H9 (cell line): ENCODE measurements around the gene MAST4. TPM values are rescaled to one million over a fixed set of nuclear protein-coding genes. Genes with fewer than 3 reads are reported as not detected.

Experiments used
- DNase-seq: peaks from one replicate; pipeline ENCODE4 v3.0.0-alpha.2; 2017
- H2AFZ ChIP-seq: one replicate; pipeline ENCODE4 v1.6.1; 2013; ENCODE audit warnings: mild to moderate bottlenecking, low read length, control low read depth, moderate library complexity
- H2AK5ac ChIP-seq: 2 replicates; pipeline ENCODE4 v1.6.1; 2013; ENCODE audit warnings: low read length, control low read depth, mixed read lengths; ENCODE audit not compliant: insufficient read length
- H2BK120ac ChIP-seq: one replicate; pipeline ENCODE4 v1.6.1; 2013; ENCODE audit warnings: low read depth, mild to moderate bottlenecking, low read length, control low read depth, inconsistent platforms; ENCODE audit not compliant: poor library complexity, severe bottlenecking
- H2BK12ac ChIP-seq: 2 replicates; pipeline ENCODE4 v1.6.1; 2013; ENCODE audit warnings: low read length, control low read depth, mixed read lengths, low read depth; ENCODE audit not compliant: insufficient read length
- H2BK15ac ChIP-seq: 2 replicates; pipeline ENCODE4 v1.6.1; 2013; ENCODE audit warnings: low read depth, low read length, control low read depth
- H2BK20ac ChIP-seq: one replicate; pipeline ENCODE4 v1.6.1; 2013; ENCODE audit warnings: low read depth, mild to moderate bottlenecking, low read length, control low read depth, inconsistent platforms; ENCODE audit not compliant: poor library complexity, severe bottlenecking
- H2BK5ac ChIP-seq: 2 replicates; pipeline ENCODE4 v1.6.1; 2013; ENCODE audit warnings: low read length, control low read depth, mixed read lengths; ENCODE audit not compliant: insufficient read length
- H3K14ac ChIP-seq: 2 replicates; pipeline ENCODE4 v1.6.1; 2013; ENCODE audit warnings: low read length, control low read depth; ENCODE audit not compliant: insufficient read depth
- H3K18ac ChIP-seq: 2 replicates; pipeline ENCODE4 v1.6.1; 2013; ENCODE audit warnings: low read depth, mild to moderate bottlenecking, mixed read lengths, low read length, control low read depth; ENCODE audit not compliant: insufficient read length
- H3K23ac ChIP-seq: 2 replicates; pipeline ENCODE4 v1.6.1; 2013; ENCODE audit warnings: low read length, control low read depth, mixed read lengths, low read depth; ENCODE audit not compliant: insufficient read length
- H3K23me2 ChIP-seq: 2 replicates; pipeline ENCODE4 v1.6.1; 2013; ENCODE audit warnings: low read depth, mild to moderate bottlenecking, mixed read lengths, low read length, control low read depth; ENCODE audit not compliant: insufficient read length, poor library complexity, severe bottlenecking
- H3K27ac ChIP-seq: 2 replicates; pipeline ENCODE4 v1.5.1; 2013; ENCODE audit warnings: low read length, control low read depth, mixed read lengths, low read depth; ENCODE audit not compliant: insufficient read length
- H3K27me3 ChIP-seq: 2 replicates; pipeline ENCODE4 v1.6.1; 2013; ENCODE audit warnings: low read length, control low read depth, inconsistent platforms; ENCODE audit not compliant: insufficient read depth
- H3K4ac ChIP-seq: 2 replicates; pipeline ENCODE4 v1.6.1; 2013; ENCODE audit warnings: low read depth, mild to moderate bottlenecking, control low read depth, inconsistent platforms, low read length, moderate library complexity
- H3K4me1 ChIP-seq: 2 replicates; pipeline ENCODE4 v1.6.1; 2013; ENCODE audit warnings: low read length, control low read depth, inconsistent platforms; ENCODE audit not compliant: insufficient read depth
- H3K4me2 ChIP-seq: 2 replicates; pipeline ENCODE4 v1.6.1; 2013; ENCODE audit warnings: low read length, control low read depth, mixed read lengths; ENCODE audit not compliant: insufficient read length, insufficient read depth
- H3K56ac ChIP-seq: 2 replicates; pipeline ENCODE4 v1.6.1; 2013; ENCODE audit warnings: low read depth, mild to moderate bottlenecking, mixed read lengths, low read length, control low read depth; ENCODE audit not compliant: insufficient read length
- H3K79me1 ChIP-seq: 2 replicates; pipeline ENCODE4 v1.6.1; 2013; ENCODE audit warnings: low read depth, mild to moderate bottlenecking, moderate library complexity, low read length, control low read depth, inconsistent platforms; ENCODE audit not compliant: insufficient read depth, poor library complexity, severe bottlenecking
- H3K79me2 ChIP-seq: 2 replicates; pipeline ENCODE4 v1.6.1; 2013; ENCODE audit warnings: low read length, control low read depth, inconsistent platforms; ENCODE audit not compliant: insufficient read depth
- H3K9ac ChIP-seq: 2 replicates; pipeline ENCODE4 v1.6.1; 2013; ENCODE audit warnings: low read length, control low read depth, mixed read lengths; ENCODE audit not compliant: insufficient read length; ENCODE audit errors: extremely low read depth
- H3K9me3 ChIP-seq: one replicate; pipeline ENCODE4 v1.6.1; 2013; ENCODE audit warnings: low read depth, low read length, inconsistent platforms; ENCODE audit not compliant: control insufficient read depth
- H3T11ph ChIP-seq: one replicate; pipeline ENCODE4 v1.6.1; 2013; ENCODE audit warnings: mild to moderate bottlenecking, low read length, control low read depth, inconsistent platforms
- H4K20me1 ChIP-seq: one replicate; pipeline ENCODE4 v1.6.1; 2013; ENCODE audit not compliant: control insufficient read depth, insufficient read length, insufficient read depth
- H4K5ac ChIP-seq: 2 replicates; pipeline ENCODE4 v1.6.1; 2013; ENCODE audit warnings: low read depth, mild to moderate bottlenecking, mixed read lengths, low read length, control low read depth; ENCODE audit not compliant: insufficient read length
- H4K8ac ChIP-seq: replicated peaks from 2 replicates; pipeline ENCODE4 v1.6.1; 2013; ENCODE audit warnings: low read length, control low read depth, mixed read lengths, low read depth; ENCODE audit not compliant: insufficient read length
- H4K91ac ChIP-seq: 2 replicates; pipeline ENCODE4 v1.6.1; 2013; ENCODE audit warnings: low read depth, mild to moderate bottlenecking, moderate library complexity, mixed read lengths, low read length, control low read depth; ENCODE audit not compliant: insufficient read length
- H3K27ac Mint-ChIP-seq, 3 experiments: 2 replicates in 2 of 3; 3 replicates in 1 of 3; pipeline ENCODE4 v1.8.0; 2020 to 2021; ENCODE audit warnings: mixed read lengths in 3 of 3, mild to moderate bottlenecking in 1 of 3, moderate library complexity in 1 of 3
- H3K27me3 Mint-ChIP-seq: 2 replicates; pipeline ENCODE4 v1.8.0; 2021; ENCODE audit warnings: low read depth, mild to moderate bottlenecking, moderate library complexity, mixed read lengths
- H3K36me3 Mint-ChIP-seq, 3 experiments: 2 replicates in 2 of 3; 3 replicates in 1 of 3; pipeline ENCODE4 v1.8.0; 2020 to 2021; ENCODE audit warnings: low read depth in 3 of 3, mixed read lengths in 3 of 3; ENCODE audit not compliant: insufficient read depth in 1 of 3
- H3K4me1 Mint-ChIP-seq, 2 experiments: 2 replicates each; pipeline ENCODE4 v1.8.0; 2020; ENCODE audit warnings: mixed read lengths in 2 of 2
- H3K4me3 Mint-ChIP-seq, 2 experiments: 2 replicates in 1 of 2; 3 replicates in 1 of 2; pipeline ENCODE4 v1.8.0; 2020 to 2021; ENCODE audit warnings: mild to moderate bottlenecking in 2 of 2, mixed read lengths in 2 of 2, moderate library complexity in 1 of 2
- H3K9me3 Mint-ChIP-seq, 2 experiments: 2 replicates in 1 of 2; 3 replicates in 1 of 2; pipeline ENCODE4 v1.8.0; 2020; ENCODE audit warnings: mild to moderate bottlenecking in 2 of 2, mixed read lengths in 2 of 2, moderate library complexity in 1 of 2
- WGBS: extraction: QIAGEN DNeasy Blood & Tissue Kit; methylation state at CpG from one replicate; pipeline ENCODE4 v1.1.7; 2013; ENCODE audit warnings: missing lambda C conversion rate, low lambda C conversion rate, mixed read lengths; ENCODE audit not compliant: insufficient read length; ENCODE audit errors: extremely low coverage; 5-methylcytosine and 5-hydroxymethylcytosine counted together
- total RNA-seq: library from RNA; stranded (reverse); gene quantifications from 2 replicates; pipeline ENCODE4 v1.2.1, GENCODE V29; 2021
- TF ChIP-seq, protein P1 (sequence below): fragments of 200-600 bp; sonication (generic); conservative IDR thresholded peaks from 3 replicates; pipeline ENCODE4 v1.8.0; 2021; ENCODE audit warnings: antibody characterized with exemption, mild to moderate bottlenecking

The MAST4 gene
- total RNA-seq, 1 experiment from 2014 or later, result 3.7 TPM

DNA sequence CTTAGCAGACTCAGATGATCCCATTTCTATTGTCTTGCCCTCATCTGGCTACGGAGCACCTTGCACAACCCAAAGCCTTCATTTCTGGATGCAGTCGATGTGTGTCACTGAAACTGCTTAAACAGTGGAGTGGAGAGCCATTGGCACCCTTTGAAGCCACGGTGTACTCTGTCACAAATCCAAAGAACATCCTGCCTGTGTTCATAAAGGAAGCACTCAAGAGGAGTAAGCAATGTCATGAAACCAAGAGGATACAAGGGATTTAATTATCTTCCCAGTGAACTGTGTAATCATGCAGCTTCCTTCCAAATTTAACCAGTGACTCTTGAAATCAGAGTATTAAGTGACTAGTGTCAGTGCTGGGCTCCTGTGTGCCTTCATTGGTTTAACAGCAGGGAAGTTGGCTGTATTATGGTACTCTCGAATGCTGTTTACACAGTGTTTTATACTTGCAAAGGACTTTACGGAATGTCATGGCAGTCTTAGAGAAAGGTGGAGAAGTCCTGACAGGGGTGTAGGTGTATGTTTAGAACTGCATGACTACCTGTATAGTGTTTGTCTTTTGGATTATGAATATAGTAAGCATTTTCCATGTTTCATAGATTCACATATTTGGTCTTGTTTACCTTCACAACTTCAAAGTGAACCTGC is 558.5 kb downstream of the MAST4 start:
- TF ChIP-seq, protein P1, sequence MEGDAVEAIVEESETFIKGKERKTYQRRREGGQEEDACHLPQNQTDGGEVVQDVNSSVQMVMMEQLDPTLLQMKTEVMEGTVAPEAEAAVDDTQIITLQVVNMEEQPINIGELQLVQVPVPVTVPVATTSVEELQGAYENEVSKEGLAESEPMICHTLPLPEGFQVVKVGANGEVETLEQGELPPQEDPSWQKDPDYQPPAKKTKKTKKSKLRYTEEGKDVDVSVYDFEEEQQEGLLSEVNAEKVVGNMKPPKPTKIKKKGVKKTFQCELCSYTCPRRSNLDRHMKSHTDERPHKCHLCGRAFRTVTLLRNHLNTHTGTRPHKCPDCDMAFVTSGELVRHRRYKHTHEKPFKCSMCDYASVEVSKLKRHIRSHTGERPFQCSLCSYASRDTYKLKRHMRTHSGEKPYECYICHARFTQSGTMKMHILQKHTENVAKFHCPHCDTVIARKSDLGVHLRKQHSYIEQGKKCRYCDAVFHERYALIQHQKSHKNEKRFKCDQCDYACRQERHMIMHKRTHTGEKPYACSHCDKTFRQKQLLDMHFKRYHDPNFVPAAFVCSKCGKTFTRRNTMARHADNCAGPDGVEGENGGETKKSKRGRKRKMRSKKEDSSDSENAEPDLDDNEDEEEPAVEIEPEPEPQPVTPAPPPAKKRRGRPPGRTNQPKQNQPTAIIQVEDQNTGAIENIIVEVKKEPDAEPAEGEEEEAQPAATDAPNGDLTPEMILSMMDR, result no peak
- H3K4me1 Mint-ChIP-seq, result peaks cover 0 to 7% of the 10 kb centered on the region in 2 experiments; a peak in 2 of 4 replicates
- no peaks in the 10 kb centered on the region for H3K27me3 Mint-ChIP-seq
- H3K9me3 Mint-ChIP-seq, result no peaks in the 10 kb centered on the region
- no peak overlapping the region for H3K23ac ChIP-seq
- no peaks in the 10 kb centered on the region for H4K20me1 ChIP-seq
- no peaks in the 10 kb centered on the region for H3K36me3 Mint-ChIP-seq
- H2AK5ac ChIP-seq, result no peak overlapping the region
- H3K4ac ChIP-seq, result no peak overlapping the region
- H4K91ac ChIP-seq, result no peak overlapping the region
- H3K27ac ChIP-seq, result no peak overlapping the region
- no peak overlapping the region for H4K5ac ChIP-seq
- H2AFZ ChIP-seq, result no peak overlapping the region
- H3K23me2 ChIP-seq, result no peaks in the 10 kb centered on the region
- 0 out of 7 replicates have a peak overlapping the region, but pooled peaks of 1 of the 3 experiments have one; percentile 30 for H3K27ac Mint-ChIP-seq
- no peak overlapping the region for H3K14ac ChIP-seq
- no peak overlapping the region for H4K8ac ChIP-seq
- H3K79me2 ChIP-seq, result no peaks in the 10 kb centered on the region
- H3T11ph ChIP-seq, result no peak overlapping the region
- H3K9me3 ChIP-seq, result no peaks in the 10 kb centered on the region
- no peak overlapping the region for H2BK12ac ChIP-seq
- H3K27me3 ChIP-seq, result no peaks in the 10 kb centered on the region
- H2BK15ac ChIP-seq, result no peak overlapping the region
- H2BK5ac ChIP-seq, result no peak overlapping the region
- no peaks in the 10 kb centered on the region for H3K79me1 ChIP-seq
- no peak overlapping the region for H3K18ac ChIP-seq
- H3K4me1 ChIP-seq, result no peaks in the 10 kb centered on the region
- no peak overlapping the region for H3K4me3 Mint-ChIP-seq
- no peak overlapping the region for H3K9ac ChIP-seq
- DNase-seq, result no peak
- H2BK120ac ChIP-seq, result no peak overlapping the region
- H3K4me2 ChIP-seq, result no peak overlapping the region
- no CpG with 5 or more reads among the region's 5 CpGs for WGBS
- H3K56ac ChIP-seq, result no peak overlapping the region
- H2BK20ac ChIP-seq, result no peak overlapping the region
